ENCODE results near the gene C5orf58. TPM values are rescaled to one million over a fixed set of nuclear protein-coding genes. Genes with fewer than 3 reads are reported as not detected.

C5orf58 gene
- total RNA-seq, 1 donor from 2014 or later: not detected

DNA sequence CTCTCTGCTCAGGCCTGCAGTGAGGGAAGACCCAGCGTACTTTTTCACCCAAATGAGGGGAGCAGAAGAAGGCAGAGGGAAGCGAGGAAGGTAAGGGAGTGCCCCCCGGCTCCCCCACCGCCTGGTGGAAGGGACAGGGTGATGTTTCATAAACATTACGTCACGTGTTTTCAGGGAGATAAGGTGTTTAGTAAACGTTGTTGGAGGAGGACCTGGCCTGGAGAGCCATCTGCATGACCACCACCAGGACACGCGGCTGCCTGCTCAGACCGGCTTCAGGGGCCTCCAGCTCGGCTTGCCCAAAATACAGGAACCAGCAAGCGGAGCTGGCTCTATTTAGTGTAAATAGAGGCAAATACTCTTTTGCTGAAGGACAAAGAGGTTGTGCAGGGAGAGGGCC is 40.0 kb upstream of the C5orf58 start:
- Histone ChIP-seq H3K4me1 (peaks cover 35% of the 10 kb centered on the region), H3F3A (ENCODE audit: low read depth) (peaks cover 17% of the 10 kb centered on the region), H4K20me1 (ENCODE audit: low read depth) (no peaks in the 10 kb centered on the region), H3K4me2 (no peak overlapping the region), H3K27ac (no peak overlapping the region), H3K9ac (no peak overlapping the region), H3K36me3 (no peaks in the 10 kb centered on the region), H3K27me3 (peaks cover 4% of the 10 kb centered on the region), H2AFZ (replicated peaks) (no peak overlapping the region), H3K79me2 (ENCODE audit: low read depth) (no peaks in the 10 kb centered on the region), H3K4me3 (no peak overlapping the region), H3K9me3 (ENCODE audit: low read depth) (no peaks in the 10 kb centered on the region)
- Mint-ChIP-seq H3K27me3 (ENCODE audit: insufficient read depth, low read depth) (no peaks in the 10 kb centered on the region), H3K4me3 (no peak overlapping the region), H3K9me3 (no peaks in the 10 kb centered on the region), H3K4me1 (peaks cover 19% of the 10 kb centered on the region), H3K36me3 (no peaks in the 10 kb centered on the region), H3K27ac (peak overlapping the region; percentile 32)
- no peak for DNase-seq (ENCODE audit: low spot score)
- TF ChIP-seq, protein P1, sequence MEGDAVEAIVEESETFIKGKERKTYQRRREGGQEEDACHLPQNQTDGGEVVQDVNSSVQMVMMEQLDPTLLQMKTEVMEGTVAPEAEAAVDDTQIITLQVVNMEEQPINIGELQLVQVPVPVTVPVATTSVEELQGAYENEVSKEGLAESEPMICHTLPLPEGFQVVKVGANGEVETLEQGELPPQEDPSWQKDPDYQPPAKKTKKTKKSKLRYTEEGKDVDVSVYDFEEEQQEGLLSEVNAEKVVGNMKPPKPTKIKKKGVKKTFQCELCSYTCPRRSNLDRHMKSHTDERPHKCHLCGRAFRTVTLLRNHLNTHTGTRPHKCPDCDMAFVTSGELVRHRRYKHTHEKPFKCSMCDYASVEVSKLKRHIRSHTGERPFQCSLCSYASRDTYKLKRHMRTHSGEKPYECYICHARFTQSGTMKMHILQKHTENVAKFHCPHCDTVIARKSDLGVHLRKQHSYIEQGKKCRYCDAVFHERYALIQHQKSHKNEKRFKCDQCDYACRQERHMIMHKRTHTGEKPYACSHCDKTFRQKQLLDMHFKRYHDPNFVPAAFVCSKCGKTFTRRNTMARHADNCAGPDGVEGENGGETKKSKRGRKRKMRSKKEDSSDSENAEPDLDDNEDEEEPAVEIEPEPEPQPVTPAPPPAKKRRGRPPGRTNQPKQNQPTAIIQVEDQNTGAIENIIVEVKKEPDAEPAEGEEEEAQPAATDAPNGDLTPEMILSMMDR (IDR thresholded peaks at IDR 0.05): no peak
- TF ChIP-seq EZH2phosphoT487 (IDR thresholded peaks at IDR 0.05): no peak
- TF ChIP-seq EZH2 (IDR thresholded peaks at IDR 0.05): no peak

DNA sequence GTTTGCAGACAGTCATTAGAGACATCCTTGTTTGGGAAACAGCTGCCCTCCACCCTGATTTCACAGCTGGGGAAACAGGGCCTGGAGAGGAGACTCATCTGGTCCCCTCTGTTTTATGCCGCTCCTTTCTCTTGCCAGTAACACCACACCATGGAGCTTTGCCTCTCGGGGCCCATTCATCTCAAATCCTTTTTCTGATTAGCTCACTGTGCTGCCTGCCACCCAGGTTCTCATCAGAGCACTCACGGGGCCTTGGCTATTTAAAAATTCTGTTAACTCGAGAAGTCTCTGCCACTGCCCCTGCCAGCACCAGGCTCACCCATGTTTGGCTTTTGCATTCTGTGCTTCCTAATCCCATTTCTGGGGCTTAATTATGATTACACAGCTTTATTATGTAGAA is 36.8 kb upstream of the C5orf58 start:
- H3K27ac Mint-ChIP-seq: peak overlapping the region; percentile 88
- H3K4me3 ChIP-seq: no peak overlapping the region
- TF ChIP-seq, protein P1 (IDR thresholded peaks at IDR 0.05): no peak
- TF ChIP-seq EZH2 (IDR thresholded peaks at IDR 0.05) (no peak), EZH2phosphoT487 (IDR thresholded peaks at IDR 0.05) (no peak)
- no peak overlapping the region for H3K27ac ChIP-seq
- peaks cover 4% of the 10 kb centered on the region for H3K27me3 ChIP-seq
- H4K20me1 ChIP-seq (ENCODE audit: low read depth): no peaks in the 10 kb centered on the region
- no peaks in the 10 kb centered on the region for H3K9me3 ChIP-seq (ENCODE audit: low read depth)
- H3F3A ChIP-seq (ENCODE audit: low read depth): peaks cover 17% of the 10 kb centered on the region
- no peak overlapping the region for H3K4me3 Mint-ChIP-seq
- no peaks in the 10 kb centered on the region for H3K9me3 Mint-ChIP-seq
- peaks cover 32% of the 10 kb centered on the region for H3K4me1 ChIP-seq
- no peak overlapping the region for H2AFZ ChIP-seq (replicated peaks)
- peaks cover 17% of the 10 kb centered on the region for H3K4me1 Mint-ChIP-seq
- no peak overlapping the region for H3K9ac ChIP-seq
- no peaks in the 10 kb centered on the region for H3K79me2 ChIP-seq (ENCODE audit: low read depth)
- peak overlapping the region; percentile 68 for H3K4me2 ChIP-seq
- peak; percentile 60 for DNase-seq (ENCODE audit: low spot score)
- H3K36me3 ChIP-seq: no peaks in the 10 kb centered on the region
- H3K27me3 Mint-ChIP-seq (ENCODE audit: insufficient read depth, low read depth): peaks cover 2% of the 10 kb centered on the region
- no peaks in the 10 kb centered on the region for H3K36me3 Mint-ChIP-seq

DNA sequence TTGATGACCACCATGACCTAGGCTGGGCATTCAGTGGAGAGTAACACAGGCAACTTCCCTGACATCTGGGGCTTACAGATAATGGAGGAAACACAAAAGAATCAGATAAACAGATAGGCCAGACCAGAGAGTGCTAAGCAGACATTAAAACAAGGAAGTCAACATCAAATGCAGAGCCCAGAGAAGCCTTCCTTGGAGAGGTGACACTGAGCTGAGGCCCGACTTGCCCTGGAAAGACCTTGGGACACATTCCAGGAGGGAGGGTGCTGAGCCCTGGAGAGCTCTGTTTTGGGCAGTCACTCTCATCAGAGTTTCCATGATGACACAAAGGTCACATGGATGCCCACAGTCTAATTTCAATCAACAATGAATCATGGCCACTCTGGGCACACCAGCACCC is 31.9 kb upstream of the C5orf58 start:
- H3K9ac ChIP-seq: no peak overlapping the region
- no peak for DNase-seq (ENCODE audit: low spot score)
- TF ChIP-seq, protein P1 (IDR thresholded peaks at IDR 0.05): no peak
- no peak for TF ChIP-seq EZH2 (IDR thresholded peaks at IDR 0.05)
- no peak for TF ChIP-seq EZH2phosphoT487 (IDR thresholded peaks at IDR 0.05)

More for the DNA sequence above, 31.9 kb upstream of the C5orf58 start:
- no peaks in the 10 kb centered on the region for H3K36me3 Mint-ChIP-seq
- no peak overlapping the region for H3K27ac Mint-ChIP-seq
- Histone ChIP-seq H3K4me2 (no peak overlapping the region), H3K4me1 (peaks cover 29% of the 10 kb centered on the region), H3K36me3 (no peaks in the 10 kb centered on the region), H3K9me3 (ENCODE audit: low read depth) (no peaks in the 10 kb centered on the region), H3F3A (ENCODE audit: low read depth) (peaks cover 11% of the 10 kb centered on the region), H3K79me2 (ENCODE audit: low read depth) (no peaks in the 10 kb centered on the region), H4K20me1 (ENCODE audit: low read depth) (no peaks in the 10 kb centered on the region), H3K27me3 (peaks cover 4% of the 10 kb centered on the region), H2AFZ (replicated peaks) (no peak overlapping the region), H3K27ac (no peak overlapping the region), H3K4me3 (no peak overlapping the region)
- peaks cover 2% of the 10 kb centered on the region for H3K27me3 Mint-ChIP-seq (ENCODE audit: insufficient read depth, low read depth)
- no peak overlapping the region for H3K4me3 Mint-ChIP-seq
- H3K9me3 Mint-ChIP-seq: no peaks in the 10 kb centered on the region
- H3K4me1 Mint-ChIP-seq: peaks cover 20% of the 10 kb centered on the region

All from neural progenitor cell (in vitro differentiated cells).